Stimulated activated naive CD8-positive, alpha-beta T cell treated with anti-CD3 and anti-CD28 coated beads, Interleukin-15, Interleukin-2, amounts not matched to agents 100 U/mL and 50 U/mL, for 24 hours (primary cell): ENCODE results near the gene PCSK7.
"Not testable (repeated sequence)": the region's sequence is repeated elsewhere in the genome, so short reads cannot be mapped to it uniquely, and the experiment has no call there.

Source experiments
- ATAC-seq: fragments of 150-1000 bp; cut with Tn5 transposase; one replicate; pipeline ENCODE4 v1.10.0; 2021
- DNase-seq: peaks from one replicate; pipeline ENCODE4 v3.0.0; 2021

The PCSK7 gene

GRCh38 chr11:117217141-117218084, 14.5 kb downstream of the PCSK7 start:
- no peak for DNase-seq
- no peak for ATAC-seq

DNA sequence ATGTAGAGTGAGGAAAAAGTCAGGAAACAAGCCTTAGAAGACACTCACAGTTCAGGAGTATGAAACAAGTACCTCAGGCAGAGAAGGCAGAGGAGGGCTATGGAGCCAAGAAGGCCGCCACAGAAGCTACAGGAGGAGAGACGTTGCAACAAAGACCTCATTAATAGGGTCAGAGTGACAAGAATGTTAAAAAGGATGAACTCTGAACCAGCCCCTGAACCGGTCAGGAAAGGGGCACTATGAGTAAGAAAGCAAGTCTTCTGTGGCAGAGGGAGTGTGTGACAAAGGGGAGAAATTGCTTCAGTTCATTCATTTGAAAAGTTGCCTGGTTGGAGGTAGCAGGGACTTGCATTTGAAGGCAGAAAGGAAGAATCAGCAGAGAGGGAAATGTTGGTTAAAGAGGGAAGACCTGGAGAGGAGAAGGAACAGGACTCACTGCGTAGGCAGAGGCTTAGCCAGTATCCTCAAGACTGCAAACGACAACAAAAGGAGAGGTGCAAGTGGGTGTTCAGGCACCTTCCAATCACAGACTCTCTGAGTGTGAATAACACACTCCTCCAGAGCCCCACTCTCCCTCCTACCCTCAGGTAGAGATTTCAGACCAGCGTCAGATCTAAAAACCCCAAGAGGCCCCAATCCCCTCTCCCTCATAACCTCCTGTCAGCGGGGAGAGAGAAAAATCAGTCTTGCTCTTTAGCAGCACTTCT, 17.3 kb downstream of the PCSK7 start:
- ATAC-seq (no peak), DNase-seq (no peak)

DNA sequence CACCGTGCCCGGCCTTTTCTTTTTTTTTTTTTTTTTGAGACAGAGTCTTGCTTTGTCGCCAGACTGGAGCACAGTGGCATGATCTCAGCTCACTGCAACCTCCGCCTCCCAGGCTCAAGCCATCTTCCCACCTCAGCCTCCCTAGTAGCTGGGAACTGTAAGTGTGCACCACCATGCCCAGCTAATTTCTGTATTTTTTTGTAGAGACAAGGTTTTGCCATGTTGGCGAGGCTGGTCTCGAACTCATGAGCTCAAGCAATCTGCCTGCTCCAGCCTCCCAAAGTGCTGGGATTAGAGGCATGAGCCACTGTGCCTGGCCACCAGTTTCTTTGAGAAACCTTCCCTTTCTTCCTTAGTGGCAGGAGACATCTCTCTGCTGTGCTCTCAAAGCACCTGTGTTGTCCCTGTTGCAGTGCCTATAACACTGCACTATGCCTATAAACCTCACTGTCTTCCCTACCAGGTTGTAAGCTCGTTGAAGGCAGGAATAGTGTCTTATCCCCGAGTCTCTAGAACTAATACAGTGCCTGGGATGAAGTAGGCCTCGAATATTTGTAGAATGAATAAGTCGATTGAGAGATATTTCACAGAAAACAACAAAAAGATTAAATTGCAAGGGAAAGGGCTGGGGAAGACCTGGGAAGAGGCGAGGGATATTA, 19.0 kb downstream of the PCSK7 start:
- ATAC-seq: no peak
- no peak for DNase-seq

DNA sequence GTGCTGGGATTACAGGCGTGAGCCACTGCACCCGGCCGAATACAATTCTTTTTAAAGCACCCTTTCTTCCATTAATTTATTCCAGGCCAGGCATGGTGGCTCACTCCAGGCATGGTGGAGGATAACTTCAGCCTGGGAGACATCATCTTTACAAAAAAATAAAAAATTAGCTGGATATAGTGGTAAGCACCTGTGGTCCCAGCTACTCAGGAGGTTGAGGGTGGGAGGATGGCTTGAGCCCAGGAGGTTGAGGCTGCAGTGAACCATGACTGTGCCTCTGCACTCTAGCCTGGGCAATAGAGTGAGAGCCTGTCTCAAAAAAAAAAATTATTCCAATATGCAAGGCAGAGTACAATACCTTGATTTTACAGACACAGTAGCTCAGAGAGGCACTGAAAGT, 21.3 kb downstream of the PCSK7 start:
- no peak for ATAC-seq
- DNase-seq: no peak

DNA sequence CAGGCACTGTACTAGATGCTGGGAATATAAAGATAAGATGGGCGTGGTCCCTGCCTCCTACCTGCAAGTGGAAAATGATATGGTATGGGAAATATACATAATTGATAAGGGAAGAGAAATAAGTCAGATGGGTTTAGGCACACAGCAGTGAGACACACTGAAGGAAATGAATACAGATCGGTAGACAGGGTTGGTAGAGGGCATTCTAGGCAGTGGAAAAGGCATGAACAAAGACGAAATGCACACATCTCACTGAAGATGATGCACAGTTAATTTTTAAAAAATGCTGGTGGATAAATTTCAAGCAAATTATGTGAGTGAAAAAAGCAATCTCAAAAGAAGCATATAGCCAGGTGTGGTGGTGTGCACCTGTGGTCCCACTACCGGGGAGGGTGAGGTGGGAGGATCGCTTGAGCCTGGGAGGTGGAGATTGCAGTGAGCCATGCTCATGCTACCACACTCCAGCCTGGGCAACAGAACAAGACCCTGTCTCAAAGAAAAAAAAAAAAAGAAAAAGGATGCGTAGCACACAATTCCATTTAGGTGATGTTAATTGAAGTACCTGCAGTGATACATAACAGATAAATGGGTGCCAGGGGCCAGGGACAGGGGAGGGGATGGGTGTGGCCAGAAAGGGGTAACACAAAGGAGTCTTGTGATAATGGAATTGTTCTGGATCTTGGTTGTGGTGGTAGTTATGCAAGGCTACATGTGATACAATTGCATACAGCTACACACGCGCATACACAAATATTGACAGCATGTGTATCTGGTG, 22.3 kb downstream of the PCSK7 start:
- not testable (repeated sequence) for ATAC-seq, DNase-seq

DNA sequence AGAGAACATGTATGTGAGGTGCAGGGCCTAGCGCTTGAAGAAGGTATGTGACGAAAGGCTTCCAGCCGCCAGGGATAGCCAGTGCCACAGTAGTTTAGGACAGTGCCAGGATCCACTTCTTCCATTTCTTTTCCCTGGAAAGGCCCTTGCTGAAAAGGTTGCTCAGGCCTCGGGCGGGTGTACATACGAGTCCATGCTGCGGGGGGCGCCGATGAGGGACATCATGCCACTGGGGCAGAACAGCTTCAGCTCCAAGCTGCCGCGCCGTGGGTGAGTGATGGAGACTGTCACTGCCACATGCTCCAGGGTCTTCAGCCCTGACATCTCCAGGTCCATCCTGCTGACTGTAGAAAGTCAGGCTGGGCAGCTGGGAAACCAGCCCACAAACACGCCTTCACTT, 23.2 kb downstream of the PCSK7 start:
- ATAC-seq, DNase-seq: not testable (repeated sequence)

DNA sequence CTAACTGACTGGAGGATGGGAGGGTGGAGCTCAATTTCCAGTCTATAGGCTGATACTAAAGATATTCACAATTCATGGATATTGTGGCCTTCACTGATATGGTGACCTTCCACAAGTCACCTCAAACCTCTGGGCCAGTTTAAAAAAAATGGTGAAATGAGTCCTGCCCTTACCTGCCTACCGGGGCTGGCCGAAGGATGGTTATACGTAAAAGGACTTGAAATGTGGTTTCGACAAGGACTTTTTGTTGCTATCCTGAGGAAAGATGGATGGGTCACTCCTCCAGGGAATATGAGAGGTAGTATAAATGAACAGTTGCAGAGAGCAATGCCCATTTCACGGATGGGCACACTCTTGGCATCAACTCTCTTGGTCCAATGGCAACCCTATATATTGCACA, 24.4 kb downstream of the PCSK7 start:
- ATAC-seq, DNase-seq: not testable (repeated sequence)

DNA sequence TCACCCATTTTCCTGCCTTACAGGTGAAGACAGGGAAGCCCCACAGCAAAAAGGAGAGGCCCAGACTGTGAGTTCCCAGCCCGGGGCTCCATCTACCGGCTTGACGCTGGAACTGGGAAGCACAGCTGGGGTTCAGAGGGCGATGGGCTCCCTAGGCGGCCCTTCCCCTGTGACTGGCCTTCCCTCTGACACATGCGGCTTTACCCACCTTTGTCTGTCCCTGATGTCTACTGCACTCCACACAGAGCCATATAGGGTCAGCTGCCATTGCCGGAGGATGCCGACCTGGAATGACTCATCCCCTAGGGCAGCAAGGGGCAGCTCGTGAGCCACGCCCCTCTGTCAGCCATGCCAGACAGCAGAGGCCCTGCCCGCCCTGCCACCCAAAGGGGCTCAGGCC, 25.0 kb downstream of the PCSK7 start:
- DNase-seq, ATAC-seq: not testable (repeated sequence)

DNA sequence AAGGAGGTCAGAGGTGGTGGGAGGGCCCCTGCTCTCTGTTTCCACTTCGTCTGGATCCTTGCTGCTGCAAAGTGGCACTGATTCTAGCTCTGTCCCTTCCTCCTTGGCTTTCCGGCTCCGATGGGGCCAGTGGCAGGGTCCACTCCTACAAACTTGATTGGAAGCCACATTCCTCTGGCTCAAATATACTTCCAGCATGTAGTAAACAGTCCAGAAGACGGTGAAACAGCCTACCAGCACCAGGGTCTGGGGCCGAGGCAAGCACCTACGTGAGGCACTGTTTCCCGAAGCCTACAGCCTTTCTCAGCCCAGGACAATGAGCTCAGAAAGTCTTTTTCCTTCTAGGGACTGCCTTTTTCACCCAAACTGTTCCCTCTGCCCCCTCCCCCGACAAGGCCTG, 25.8 kb downstream of the PCSK7 start:
- not testable (repeated sequence) for ATAC-seq, DNase-seq

GRCh38 chr11:117205211-117205818, 26.6 kb downstream of the PCSK7 start:
- no peak for ATAC-seq
- no peak for DNase-seq

- no peak for DNase-seq
- ATAC-seq: no peak
These were observed 27.4 kb downstream of the PCSK7 start for GRCh38 chr11:117204283-117205080.

DNA sequence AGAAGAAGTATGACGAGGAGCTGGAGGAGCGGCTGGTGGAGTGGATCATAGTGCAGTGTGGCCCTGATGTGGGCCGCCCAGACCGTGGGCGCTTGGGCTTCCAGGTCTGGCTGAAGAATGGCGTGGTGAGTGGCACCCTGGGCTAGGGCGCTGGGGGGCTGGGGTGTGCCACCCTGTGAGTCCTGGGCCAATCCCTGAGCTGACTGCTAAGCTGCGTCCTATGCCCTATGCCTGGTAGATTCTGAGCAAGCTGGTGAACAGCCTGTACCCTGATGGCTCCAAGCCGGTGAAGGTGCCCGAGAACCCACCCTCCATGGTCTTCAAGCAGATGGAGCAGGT, 28.8 kb downstream of the PCSK7 start:
- ATAC-seq (no peak), DNase-seq (no peak)

DNA sequence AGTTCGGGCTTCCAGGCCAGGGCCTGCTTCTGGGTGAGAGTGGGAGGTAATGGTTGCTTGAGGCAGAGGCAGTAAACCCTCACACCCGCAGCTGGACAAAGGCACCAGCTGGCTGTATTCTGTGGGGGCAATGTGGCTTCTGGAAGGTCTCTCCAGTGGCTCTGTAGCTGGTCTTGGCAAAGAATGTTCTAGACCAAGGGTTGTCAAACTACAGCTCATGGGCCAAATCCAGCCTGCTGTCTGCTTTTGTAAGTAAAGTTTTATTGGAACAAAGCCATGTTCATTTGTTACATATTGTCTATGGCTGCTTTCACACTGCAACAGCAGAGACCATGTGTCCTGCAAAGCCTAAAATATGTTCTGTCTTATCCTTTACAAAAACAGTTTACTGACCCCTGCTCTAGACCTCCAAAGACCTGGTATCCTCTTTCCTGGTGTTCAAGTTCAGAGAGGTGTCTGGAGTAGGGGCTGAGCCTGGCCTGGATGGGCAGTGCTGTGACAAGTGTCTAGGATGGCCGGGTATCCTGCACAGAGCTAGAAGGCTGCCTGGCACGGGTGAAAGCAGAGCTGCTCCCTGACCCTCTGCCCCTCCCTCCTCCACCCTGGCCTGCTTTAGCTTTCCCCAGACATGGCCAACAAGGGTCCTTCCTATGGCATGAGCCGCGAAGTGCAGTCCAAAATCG, 29.3 kb downstream of the PCSK7 start:
- ATAC-seq (no peak), DNase-seq (no peak)

DNA sequence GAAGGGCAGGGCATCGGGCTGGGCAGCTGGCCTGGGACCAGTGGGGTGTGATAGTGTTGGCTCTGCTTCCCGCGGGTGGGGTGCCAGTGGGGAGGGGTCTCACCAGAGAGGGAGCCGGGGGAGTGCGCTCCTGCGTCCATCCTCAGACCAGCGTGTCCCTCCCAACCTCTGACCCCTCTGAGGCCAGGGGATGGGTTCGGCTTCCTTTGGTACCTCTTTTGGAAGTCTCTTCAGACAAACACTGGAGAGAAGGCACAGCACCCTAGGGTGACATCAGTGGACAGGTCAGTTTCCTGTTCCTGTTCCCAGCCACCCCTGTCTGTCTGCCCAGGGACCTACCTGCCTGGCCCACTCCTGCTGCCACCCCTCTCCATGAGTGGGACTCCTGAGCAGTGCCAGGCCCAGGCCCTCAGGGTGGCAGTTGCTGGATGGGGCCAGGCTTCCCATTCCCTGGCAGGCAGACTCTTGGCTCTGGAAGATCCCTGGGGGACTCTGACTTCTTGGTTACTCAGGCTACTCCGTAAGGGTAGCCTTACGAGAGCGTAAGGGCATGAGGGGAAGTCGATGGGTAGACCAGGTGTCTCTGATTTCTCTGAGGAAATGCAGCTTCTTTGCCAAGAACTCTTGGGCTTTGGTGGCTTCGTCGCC, 30.1 kb downstream of the PCSK7 start:
- DNase-seq: no peak
- ATAC-seq: no peak

- ATAC-seq (no peak), DNase-seq (no peak)
These were observed 30.8 kb downstream of the PCSK7 start for GRCh38 chr11:117200813-117201657.

- ATAC-seq (no peak), DNase-seq (no peak)
These were observed 31.7 kb downstream of the PCSK7 start for GRCh38 chr11:117199916-117200812.

DNA sequence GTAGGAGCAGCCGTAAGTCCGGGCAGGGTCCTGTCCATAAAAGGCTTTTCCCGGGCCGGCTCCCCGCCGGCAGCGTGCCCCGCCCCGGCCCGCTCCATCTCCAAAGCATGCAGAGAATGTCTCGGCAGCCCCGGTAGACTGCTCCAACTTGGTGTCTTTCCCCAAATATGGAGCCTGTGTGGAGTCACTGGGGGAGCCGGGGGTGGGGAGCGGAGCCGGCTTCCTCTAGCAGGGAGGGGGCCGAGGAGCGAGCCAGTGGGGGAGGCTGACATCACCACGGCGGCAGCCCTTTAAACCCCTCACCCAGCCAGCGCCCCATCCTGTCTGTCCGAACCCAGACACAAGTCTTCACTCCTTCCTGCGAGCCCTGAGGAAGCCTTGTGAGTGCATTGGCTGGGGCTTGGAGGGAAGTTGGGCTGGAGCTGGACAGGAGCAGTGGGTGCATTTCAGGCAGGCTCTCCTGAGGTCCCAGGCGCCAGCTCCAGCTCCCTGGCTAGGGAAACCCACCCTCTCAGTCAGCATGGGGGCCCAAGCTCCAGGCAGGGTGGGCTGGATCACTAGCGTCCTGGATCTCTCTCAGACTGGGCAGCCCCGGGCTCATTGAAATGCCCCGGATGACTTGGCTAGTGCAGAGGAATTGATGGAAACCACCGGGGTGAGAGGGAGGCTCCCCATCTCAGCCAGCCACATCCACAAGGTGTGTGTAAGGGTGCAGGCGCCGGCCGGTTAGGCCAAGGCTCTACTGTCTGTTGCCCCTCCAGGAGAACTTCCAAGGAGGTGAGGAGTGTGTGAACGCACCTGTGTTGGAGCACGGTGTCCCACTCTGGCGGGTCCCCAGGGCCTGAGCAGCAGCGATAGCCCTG, 32.6 kb downstream of the PCSK7 start, which contains the start of gene TAGLN:
TSS of gene TAGLN (plus strand) at position 318 of the 863 bp plus-strand sequence. CDS start 3,644 bp downstream, outside the sequence.
- DNase-seq: no peak
- no peak for ATAC-seq
